HL-60 (cell line): ENCODE data around the gene FTO.

Source experiments
- GABPA ChIP-seq: IDR thresholded peaks from 2 replicates; pipeline ENCODE4 v1.6.1; 2012; ENCODE audit warnings: low read depth
- POLR2AphosphoS5 ChIP-seq: IDR thresholded peaks from 2 replicates; pipeline ENCODE4 v1.6.1; 2012; ENCODE audit warnings: low read depth
- TF ChIP-seq, protein P1 (sequence below): IDR thresholded peaks from one replicate; pipeline ENCODE4 v1.5.1; 2011; ENCODE audit warnings: low read length, control low read depth, inconsistent platforms; ENCODE audit not compliant: insufficient read depth
- TF ChIP-seq, protein P2 (sequence below): IDR thresholded peaks from 2 replicates; pipeline ENCODE4 v1.6.1; 2012; ENCODE audit warnings: low read depth; ENCODE audit not compliant: insufficient replicate concordance

- TF ChIP-seq, protein P1, sequence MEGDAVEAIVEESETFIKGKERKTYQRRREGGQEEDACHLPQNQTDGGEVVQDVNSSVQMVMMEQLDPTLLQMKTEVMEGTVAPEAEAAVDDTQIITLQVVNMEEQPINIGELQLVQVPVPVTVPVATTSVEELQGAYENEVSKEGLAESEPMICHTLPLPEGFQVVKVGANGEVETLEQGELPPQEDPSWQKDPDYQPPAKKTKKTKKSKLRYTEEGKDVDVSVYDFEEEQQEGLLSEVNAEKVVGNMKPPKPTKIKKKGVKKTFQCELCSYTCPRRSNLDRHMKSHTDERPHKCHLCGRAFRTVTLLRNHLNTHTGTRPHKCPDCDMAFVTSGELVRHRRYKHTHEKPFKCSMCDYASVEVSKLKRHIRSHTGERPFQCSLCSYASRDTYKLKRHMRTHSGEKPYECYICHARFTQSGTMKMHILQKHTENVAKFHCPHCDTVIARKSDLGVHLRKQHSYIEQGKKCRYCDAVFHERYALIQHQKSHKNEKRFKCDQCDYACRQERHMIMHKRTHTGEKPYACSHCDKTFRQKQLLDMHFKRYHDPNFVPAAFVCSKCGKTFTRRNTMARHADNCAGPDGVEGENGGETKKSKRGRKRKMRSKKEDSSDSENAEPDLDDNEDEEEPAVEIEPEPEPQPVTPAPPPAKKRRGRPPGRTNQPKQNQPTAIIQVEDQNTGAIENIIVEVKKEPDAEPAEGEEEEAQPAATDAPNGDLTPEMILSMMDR = no peak
- TF ChIP-seq POLR2AphosphoS5 (no peak), GABPA (no peak)
- TF ChIP-seq, protein P2, sequence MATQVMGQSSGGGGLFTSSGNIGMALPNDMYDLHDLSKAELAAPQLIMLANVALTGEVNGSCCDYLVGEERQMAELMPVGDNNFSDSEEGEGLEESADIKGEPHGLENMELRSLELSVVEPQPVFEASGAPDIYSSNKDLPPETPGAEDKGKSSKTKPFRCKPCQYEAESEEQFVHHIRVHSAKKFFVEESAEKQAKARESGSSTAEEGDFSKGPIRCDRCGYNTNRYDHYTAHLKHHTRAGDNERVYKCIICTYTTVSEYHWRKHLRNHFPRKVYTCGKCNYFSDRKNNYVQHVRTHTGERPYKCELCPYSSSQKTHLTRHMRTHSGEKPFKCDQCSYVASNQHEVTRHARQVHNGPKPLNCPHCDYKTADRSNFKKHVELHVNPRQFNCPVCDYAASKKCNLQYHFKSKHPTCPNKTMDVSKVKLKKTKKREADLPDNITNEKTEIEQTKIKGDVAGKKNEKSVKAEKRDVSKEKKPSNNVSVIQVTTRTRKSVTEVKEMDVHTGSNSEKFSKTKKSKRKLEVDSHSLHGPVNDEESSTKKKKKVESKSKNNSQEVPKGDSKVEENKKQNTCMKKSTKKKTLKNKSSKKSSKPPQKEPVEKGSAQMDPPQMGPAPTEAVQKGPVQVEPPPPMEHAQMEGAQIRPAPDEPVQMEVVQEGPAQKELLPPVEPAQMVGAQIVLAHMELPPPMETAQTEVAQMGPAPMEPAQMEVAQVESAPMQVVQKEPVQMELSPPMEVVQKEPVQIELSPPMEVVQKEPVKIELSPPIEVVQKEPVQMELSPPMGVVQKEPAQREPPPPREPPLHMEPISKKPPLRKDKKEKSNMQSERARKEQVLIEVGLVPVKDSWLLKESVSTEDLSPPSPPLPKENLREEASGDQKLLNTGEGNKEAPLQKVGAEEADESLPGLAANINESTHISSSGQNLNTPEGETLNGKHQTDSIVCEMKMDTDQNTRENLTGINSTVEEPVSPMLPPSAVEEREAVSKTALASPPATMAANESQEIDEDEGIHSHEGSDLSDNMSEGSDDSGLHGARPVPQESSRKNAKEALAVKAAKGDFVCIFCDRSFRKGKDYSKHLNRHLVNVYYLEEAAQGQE = no peak
Observed at GRCh38 chr16:53974484-53975080, 270.6 kb downstream of the FTO start.
